Memory B cell (primary cell): ENCODE results near the gene PLA2G2F.
A peak's percentile ranks its signal among the peaks of the same experiment; 100 is the strongest.

Source experiments
- ATAC-seq: fragments of 150-1000 bp; cut with Tn5 transposase; 2 replicates; pipeline ENCODE4 v1.10.0; 2021; ENCODE audit warnings: low read depth, mild to moderate bottlenecking, moderate library complexity
- DNase-seq, 2 donors: peaks; one replicate each; pipeline ENCODE4 v3.0.0; 2022; ENCODE audit warnings: low spot score in 2 of 2
- H3K27ac Mint-ChIP-seq: one replicate; pipeline ENCODE4 v1.8.0; 2022; ENCODE audit warnings: mild to moderate bottlenecking, moderate library complexity, mixed read lengths
- H3K27me3 Mint-ChIP-seq: one replicate; pipeline ENCODE4 v1.8.0; 2022; ENCODE audit warnings: mixed read lengths
- H3K36me3 Mint-ChIP-seq: one replicate; pipeline ENCODE4 v1.8.0; 2022; ENCODE audit warnings: mild to moderate bottlenecking, mixed read lengths
- H3K4me1 Mint-ChIP-seq: one replicate; pipeline ENCODE4 v1.8.0; 2022; ENCODE audit warnings: mixed read lengths
- H3K4me3 Mint-ChIP-seq: one replicate; pipeline ENCODE4 v1.8.0; 2022; ENCODE audit warnings: mild to moderate bottlenecking, moderate library complexity, mixed read lengths
- H3K9me3 Mint-ChIP-seq: one replicate; pipeline ENCODE4 v1.8.0; 2022; ENCODE audit warnings: mixed read lengths

Gene PLA2G2F

DNA sequence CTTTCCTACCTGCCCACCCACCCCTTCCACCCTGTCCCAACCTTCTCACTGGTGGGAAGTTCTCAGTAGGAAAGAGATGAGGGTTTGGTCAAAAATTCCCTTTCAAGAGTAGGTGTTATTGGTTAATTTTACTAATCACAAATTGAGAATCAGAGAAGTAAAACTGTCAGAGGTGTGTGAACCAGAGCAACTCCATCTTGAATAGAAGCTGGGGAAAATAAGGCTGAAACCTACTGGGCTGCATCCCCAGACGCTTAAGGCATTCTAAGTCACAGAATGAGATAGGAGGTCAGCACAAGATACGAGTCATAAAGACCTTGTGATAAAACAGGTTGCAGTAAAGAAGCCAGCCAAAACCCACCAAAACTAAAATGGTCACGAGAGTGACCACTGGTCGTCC lies 31.3 kb upstream of the PLA2G2F start:
- Mint-ChIP-seq H3K27ac (no peak overlapping the region), H3K4me1 (peaks cover 3% of the 10 kb centered on the region), H3K36me3 (no peaks in the 10 kb centered on the region), H3K27me3 (peaks cover 1% of the 10 kb centered on the region), H3K9me3 (no peaks in the 10 kb centered on the region), H3K4me3 (no peak overlapping the region)
- ATAC-seq (no peak), DNase-seq (no peak)

GRCh38 chr1:20108366-20109123 lies 30.6 kb upstream of the PLA2G2F start:
- Mint-ChIP-seq H3K9me3 (no peaks in the 10 kb centered on the region), H3K27me3 (peaks cover 1% of the 10 kb centered on the region), H3K4me3 (no peak overlapping the region), H3K36me3 (no peaks in the 10 kb centered on the region), H3K4me1 (peaks cover 3% of the 10 kb centered on the region), H3K27ac (no peak overlapping the region)
- DNase-seq (no peak), ATAC-seq (no peak)

- Mint-ChIP-seq H3K4me1 (peaks cover 3% of the 10 kb centered on the region), H3K27me3 (peaks cover 1% of the 10 kb centered on the region), H3K36me3 (no peaks in the 10 kb centered on the region), H3K9me3 (no peaks in the 10 kb centered on the region), H3K27ac (no peak overlapping the region), H3K4me3 (no peak overlapping the region)
- DNase-seq (no peak), ATAC-seq (no peak)
These were observed 29.8 kb upstream of the PLA2G2F start for GRCh38 chr1:20109223-20109856.

- peaks cover 3% of the 10 kb centered on the region for H3K4me1 Mint-ChIP-seq
- ATAC-seq, result no peak
- no peaks in the 10 kb centered on the region for H3K36me3 Mint-ChIP-seq
- no peak for DNase-seq
- H3K9me3 Mint-ChIP-seq, result no peaks in the 10 kb centered on the region
- peaks cover 1% of the 10 kb centered on the region for H3K27me3 Mint-ChIP-seq
- H3K4me3 Mint-ChIP-seq, result no peak overlapping the region
- no peak overlapping the region for H3K27ac Mint-ChIP-seq
These were observed 28.4 kb upstream of the PLA2G2F start for GRCh38 chr1:20110679-20111078.

GRCh38 chr1:20111452-20111851 lies 27.7 kb upstream of the PLA2G2F start:
- H3K27me3 Mint-ChIP-seq, result peaks cover 1% of the 10 kb centered on the region
- H3K27ac Mint-ChIP-seq, result no peak overlapping the region
- no peaks in the 10 kb centered on the region for H3K9me3 Mint-ChIP-seq
- no peaks in the 10 kb centered on the region for H3K36me3 Mint-ChIP-seq
- DNase-seq (no peak), ATAC-seq (no peak)
- no peak overlapping the region for H3K4me3 Mint-ChIP-seq
- H3K4me1 Mint-ChIP-seq, result peaks cover 3% of the 10 kb centered on the region

DNA sequence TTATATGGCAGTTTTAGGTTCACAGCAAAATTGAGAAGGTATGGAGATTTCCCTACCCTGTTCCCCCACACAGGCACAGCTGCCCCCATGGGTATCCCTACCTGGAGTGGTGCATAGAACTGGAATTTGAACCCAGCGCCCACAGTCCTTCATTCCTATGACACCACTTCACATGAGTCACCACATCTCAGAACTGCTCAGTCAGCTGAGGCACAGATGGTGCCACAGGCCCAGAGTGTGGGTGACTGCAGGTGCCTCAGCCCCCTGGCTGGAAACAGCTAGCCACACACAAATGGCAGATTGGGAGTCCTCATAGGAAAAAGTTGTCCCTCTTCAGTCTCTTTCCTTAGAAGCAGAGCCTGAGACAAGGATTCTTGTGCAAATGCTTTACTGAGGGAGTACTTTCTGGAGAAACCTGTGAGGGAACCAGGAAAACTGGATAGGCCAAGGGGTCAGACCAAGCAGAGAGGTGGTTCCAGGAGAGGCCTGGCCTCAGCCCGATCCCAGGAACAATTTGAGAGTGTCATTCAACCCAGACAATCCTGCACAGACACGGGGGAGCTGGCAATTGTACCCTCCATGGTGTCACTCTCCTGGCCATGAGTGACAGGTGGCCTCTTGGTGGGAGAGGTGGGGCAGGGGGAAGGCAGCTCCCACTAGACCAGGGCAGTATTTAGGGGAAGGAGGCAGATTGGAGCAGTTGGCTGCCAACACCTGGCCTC lies 26.7 kb upstream of the PLA2G2F start:
- peaks cover 1% of the 10 kb centered on the region for H3K9me3 Mint-ChIP-seq
- ATAC-seq (no peak), DNase-seq (no peak)
- no peaks in the 10 kb centered on the region for H3K36me3 Mint-ChIP-seq
- no peak overlapping the region for H3K27ac Mint-ChIP-seq
- no peak overlapping the region for H3K4me3 Mint-ChIP-seq
- peaks cover 6% of the 10 kb centered on the region for H3K4me1 Mint-ChIP-seq
- H3K27me3 Mint-ChIP-seq, result peaks cover 1% of the 10 kb centered on the region

- Mint-ChIP-seq H3K27me3 (peaks cover 1% of the 10 kb centered on the region), H3K4me1 (peaks cover 6% of the 10 kb centered on the region), H3K27ac (no peak overlapping the region), H3K9me3 (peaks cover 1% of the 10 kb centered on the region), H3K4me3 (no peak overlapping the region), H3K36me3 (no peaks in the 10 kb centered on the region)
- ATAC-seq, result no peak
- no peak for DNase-seq
These were observed 25.0 kb upstream of the PLA2G2F start for GRCh38 chr1:20114021-20114648.

GRCh38 chr1:20115479-20115878 lies 23.6 kb upstream of the PLA2G2F start:
- ATAC-seq (no peak), DNase-seq (no peak)
- Mint-ChIP-seq H3K4me1 (peaks cover 16% of the 10 kb centered on the region), H3K9me3 (peaks cover 1% of the 10 kb centered on the region), H3K27me3 (no peaks in the 10 kb centered on the region), H3K4me3 (no peak overlapping the region), H3K27ac (no peak overlapping the region), H3K36me3 (no peaks in the 10 kb centered on the region)

- H3K4me1 Mint-ChIP-seq, result peaks cover 19% of the 10 kb centered on the region
These were observed 23.2 kb upstream of the PLA2G2F start for GRCh38 chr1:20115916-20116315.

DNA sequence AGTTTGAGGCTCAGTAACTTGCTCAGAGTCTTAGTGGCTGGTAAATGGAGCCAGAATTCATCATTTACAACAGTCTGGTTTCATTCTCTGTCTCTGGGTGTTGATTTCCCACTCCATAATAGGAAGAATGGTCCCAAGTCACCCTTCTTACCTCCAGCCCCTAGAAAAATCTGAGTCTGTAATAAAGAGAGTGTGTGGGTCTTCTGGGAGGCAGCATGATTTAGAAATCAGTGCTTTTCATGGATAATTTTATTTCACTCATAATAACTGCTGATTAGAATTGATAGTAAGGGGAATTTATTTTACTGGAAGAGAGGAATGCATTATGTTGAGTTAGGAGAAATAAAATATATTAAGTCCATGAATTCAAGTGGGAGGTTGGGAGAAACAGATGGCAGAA lies 21.9 kb upstream of the PLA2G2F start:
- Mint-ChIP-seq H3K4me1 (peaks cover 26% of the 10 kb centered on the region), H3K27ac (no peak overlapping the region), H3K9me3 (peaks cover 1% of the 10 kb centered on the region), H3K4me3 (no peak overlapping the region), H3K36me3 (no peaks in the 10 kb centered on the region), H3K27me3 (no peaks in the 10 kb centered on the region)
- ATAC-seq (no peak), DNase-seq (no peak)

More at GRCh38 chr1:20115916-20116315, 23.2 kb upstream of the PLA2G2F start:
- ATAC-seq, result no peak
- no peak for DNase-seq
- no peak overlapping the region for H3K27ac Mint-ChIP-seq
- H3K9me3 Mint-ChIP-seq, result peaks cover 1% of the 10 kb centered on the region
- H3K4me3 Mint-ChIP-seq, result no peak overlapping the region
- H3K36me3 Mint-ChIP-seq, result no peaks in the 10 kb centered on the region
- H3K27me3 Mint-ChIP-seq, result no peaks in the 10 kb centered on the region

GRCh38 chr1:20119347-20119746 lies 19.8 kb upstream of the PLA2G2F start, which contains the start of gene PLA2G2D:
PLA2G2D (minus strand) TSS chr1:20119536; CDS start chr1:20119498, 38 bp downstream.
- ATAC-seq, result peak; percentile 77
- H3K9me3 Mint-ChIP-seq, result peaks cover 1% of the 10 kb centered on the region
- DNase-seq, result peak in 1 of 2 donors; percentile 15
- H3K4me1 Mint-ChIP-seq, result peaks cover 33% of the 10 kb centered on the region
- H3K27me3 Mint-ChIP-seq, result no peaks in the 10 kb centered on the region
- H3K27ac Mint-ChIP-seq, result peak within 1 kb of the TSS; percentile 74
- H3K36me3 Mint-ChIP-seq, result no peaks in the 10 kb centered on the region
- peak within 1 kb of the TSS; percentile 69 for H3K4me3 Mint-ChIP-seq

DNA sequence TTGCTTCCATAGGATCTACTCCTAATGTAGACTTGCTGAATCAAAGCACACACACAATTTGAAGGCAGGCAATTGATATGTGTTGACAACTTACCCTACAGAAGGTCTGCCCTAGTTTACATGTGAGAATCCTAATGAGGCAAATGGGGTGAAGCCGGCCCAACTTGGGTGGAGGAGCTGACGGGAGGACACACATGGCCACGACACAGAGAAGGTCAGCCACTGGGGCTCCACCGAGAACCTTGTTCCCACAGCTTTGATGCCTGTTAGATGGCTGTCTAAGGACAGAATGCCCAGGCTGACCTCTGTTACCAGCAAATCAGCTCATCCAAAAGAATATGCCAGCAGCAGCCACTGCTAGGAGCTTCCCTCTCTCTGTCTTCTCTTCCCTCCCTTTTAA lies 18.3 kb upstream of the PLA2G2F start:
- H3K9me3 Mint-ChIP-seq, result peaks cover 1% of the 10 kb centered on the region
- H3K4me3 Mint-ChIP-seq, result no peak overlapping the region
- no peak for DNase-seq
- H3K4me1 Mint-ChIP-seq, result peaks cover 38% of the 10 kb centered on the region
- no peaks in the 10 kb centered on the region for H3K36me3 Mint-ChIP-seq
- no peaks in the 10 kb centered on the region for H3K27me3 Mint-ChIP-seq
- peak overlapping the region; percentile 63 for H3K27ac Mint-ChIP-seq
- no peak for ATAC-seq

GRCh38 chr1:20123722-20124455 lies 15.2 kb upstream of the PLA2G2F start:
- ATAC-seq (peak; percentile 69), DNase-seq (peak in 1 of 2 donors; percentile 12)
- H3K4me3 Mint-ChIP-seq, result no peak overlapping the region
- H3K27me3 Mint-ChIP-seq, result no peaks in the 10 kb centered on the region
- no peaks in the 10 kb centered on the region for H3K36me3 Mint-ChIP-seq
- H3K27ac Mint-ChIP-seq, result no peak overlapping the region
- peaks cover 48% of the 10 kb centered on the region for H3K4me1 Mint-ChIP-seq
- H3K9me3 Mint-ChIP-seq, result peaks cover 2% of the 10 kb centered on the region
